Thyroid gland (tissue), 4 donors: ENCODE results near the gene PYY. TPM values are rescaled to one million over a fixed set of nuclear protein-coding genes. Genes with fewer than 3 reads are reported as not detected.
"Not testable (repeated sequence)": the region's sequence is repeated elsewhere in the genome, so short reads cannot be mapped to it uniquely, and the experiment has no call there.

ENCODE experiments used
- DNase-seq, 2 donors: peaks; one replicate each; pipeline ENCODE4 v3.0.0-alpha.2; 2019
- H3K27ac ChIP-seq, 3 donors: fragments of 200-600 bp; sonication (generic); 1 replicate in 2 of 3; 2 replicates in 1 of 3; pipeline ENCODE4 v1.5.1; 2016 to 2019; ENCODE audit warnings: mild to moderate bottlenecking in 1 of 3, moderate library complexity in 1 of 3
- H3K27me3 ChIP-seq: fragments of 200-600 bp; sonication (generic); one replicate; pipeline ENCODE4 v1.5.1; 2019
- H3K36me3 ChIP-seq, 2 donors: fragments of 200-600 bp; sonication (generic); one replicate each; pipeline ENCODE4 v1.5.1; 2016 to 2019
- H3K4me1 ChIP-seq, 2 donors: fragments of 200-600 bp; sonication (generic); one replicate each; pipeline ENCODE4 v1.5.1; 2017 to 2019
- H3K4me3 ChIP-seq, 3 donors: fragments of 200-600 bp; sonication (generic); replicated peaks in 1 of 3; 1 replicate in 2 of 3; 2 replicates in 1 of 3; pipeline ENCODE4 v1.5.1; 2016; ENCODE audit warnings: mild to moderate bottlenecking in 1 of 3
- H3K9me3 ChIP-seq: fragments of 200-600 bp; sonication (generic); one replicate; pipeline ENCODE4 v1.5.1; 2017
- CTCF ChIP-seq, 6 experiments: fragments of 200-600 bp in 3 of 6; fragments of 450-650 bp in 3 of 6; sonication (generic) in 3 of 6; IDR thresholded peaks; one replicate each; pipeline ENCODE4 v1.5.1; 2016 to 2019; ENCODE audit warnings: antibody characterized with exemption in 6 of 6, mild to moderate bottlenecking in 2 of 6, inconsistent platforms in 1 of 6, moderate library complexity in 1 of 6
- POLR2A ChIP-seq, 2 donors: fragments of 450-650 bp; IDR thresholded peaks; one replicate each; pipeline ENCODE4 v1.6.1; 2017; ENCODE audit warnings: antibody characterized with exemption in 2 of 2, mild to moderate bottlenecking in 2 of 2, moderate library complexity in 1 of 2
- WGBS, 2 donors: methylation state at CpG; one replicate each; pipeline ENCODE4 v1.1.5; 2017; 5-methylcytosine and 5-hydroxymethylcytosine counted together
- intact Hi-C: fragments of 100-400 bp; cut with DNase I; formaldehyde crosslinking; loops from one replicate; pipeline ENCODE4 v1.15.1; 2023
- total RNA-seq, 4 donors: library from RNA; depleted of rRNA; stranded (reverse); fragments of >200 nt; gene quantifications; one replicate each; pipeline ENCODE4 v1.2.3, GENCODE V29; 2016

The PYY gene
- total RNA-seq, 4 donors from 2014 or later: 2.2 TPM; not detected in 3

GRCh38 chr17:44000141-44000860 lies 46.6 kb upstream of the PYY start:
- intact Hi-C loops: no loop called here
- Histone ChIP-seq H3K4me3 (no peak overlapping the region), H3K27me3 (no peaks in the 10 kb centered on the region), H3K9me3 (no peaks in the 10 kb centered on the region), H3K4me1 (peaks cover 8 to 20% of the 10 kb centered on the region in 2 donors), H3K27ac (no peak overlapping the region), H3K36me3 (no peaks in the 10 kb centered on the region)
- DNase-seq: no peak
- TF ChIP-seq CTCF (IDR thresholded peaks at IDR 0.05) (no peak), POLR2A (IDR thresholded peaks at IDR 0.05) (no peak)
- 94 to 95% methylated on average over 12 of the region's 12 CpGs for WGBS, 2 donors

GRCh38 chr17:43999024-43999423 lies 45.3 kb upstream of the PYY start:
- TF ChIP-seq CTCF (IDR thresholded peaks at IDR 0.05) (no peak), POLR2A (IDR thresholded peaks at IDR 0.05) (no peak)
- no peak overlapping the region for H3K4me3 ChIP-seq
- 85 to 91% methylated on average over 4 of the region's 4 CpGs for WGBS, 2 donors

GRCh38 chr17:43998552-43998951 lies 44.8 kb upstream of the PYY start:
- Histone ChIP-seq H3K27ac (peak overlapping the region in 1 of 3 donors; percentile 26), H3K27me3 (no peaks in the 10 kb centered on the region), H3K4me1 (peaks cover 6 to 19% of the 10 kb centered on the region in 2 donors), H3K36me3 (no peaks in the 10 kb centered on the region), H3K4me3 (no peak overlapping the region), H3K9me3 (no peaks in the 10 kb centered on the region)
- no peak for DNase-seq
- intact Hi-C loops: no loop called here
- WGBS, 2 donors: 85 to 90% methylated on average over 3 of the region's 3 CpGs
- TF ChIP-seq CTCF (IDR thresholded peaks at IDR 0.05) (no peak), POLR2A (IDR thresholded peaks at IDR 0.05) (no peak)

More at GRCh38 chr17:43999024-43999423, 45.3 kb upstream of the PYY start:
- intact Hi-C loops: no loop called here
- Histone ChIP-seq H3K4me1 (peaks cover 6 to 19% of the 10 kb centered on the region in 2 donors), H3K27me3 (no peaks in the 10 kb centered on the region), H3K36me3 (no peaks in the 10 kb centered on the region), H3K9me3 (no peaks in the 10 kb centered on the region), H3K27ac (peak overlapping the region in 1 of 3 donors; percentile 26)
- DNase-seq: no peak

GRCh38 chr17:43997180-43997579 lies 43.4 kb upstream of the PYY start:
- Histone ChIP-seq H3K27ac (peak overlapping the region; percentile 57 to 76 (median 64)), H3K4me1 (peaks cover 6 to 19% of the 10 kb centered on the region in 2 donors)
- WGBS, 2 donors: 44 to 66% methylated on average over 3 to 5 of the region's 5 CpGs
- H3K4me3 ChIP-seq, intact Hi-C loops, H3K9me3 ChIP-seq, H3K27me3 ChIP-seq, H3K36me3 ChIP-seq: not testable (repeated sequence)
- peak; percentile 85 to 91 for DNase-seq

- peaks cover 6 to 19% of the 10 kb centered on the region in 2 donors for H3K4me1 ChIP-seq
- WGBS, 2 donors: 14 to 22% methylated on average over 12 of the region's 12 CpGs
- no peak for DNase-seq
- no peaks in the 10 kb centered on the region for H3K9me3 ChIP-seq
- H3K36me3 ChIP-seq: no peaks in the 10 kb centered on the region
- H3K4me3 ChIP-seq: no peak overlapping the region
- peak overlapping the region; percentile 66 to 86 (median 78) for H3K27ac ChIP-seq
- intact Hi-C loops: loop anchor here (2.0 kb wide), 1 partner anchor 50 kb away; no protein-coding TSS in a partner anchor
- TF ChIP-seq POLR2A (IDR thresholded peaks at IDR 0.05): no peak
- peak in 2 of 6 experiments; percentile 1 to 22 for TF ChIP-seq CTCF (IDR thresholded peaks at IDR 0.05)
- no peaks in the 10 kb centered on the region for H3K27me3 ChIP-seq
Observed at GRCh38 chr17:43995150-43995471, 41.4 kb upstream of the PYY start.
